Tibial nerve (tissue), 4 donors: ENCODE measurements around the gene SOX5. TPM values are rescaled to one million over a fixed set of nuclear protein-coding genes. Genes with fewer than 3 reads are reported as not detected.

ENCODE experiments used
- DNase-seq, 2 donors: peaks; one replicate each; pipeline ENCODE4 v3.0.0-alpha.2; 2019; ENCODE audit warnings: low spot score in 2 of 2
- H3K27ac ChIP-seq, 4 donors: fragments of 200-600 bp; sonication (generic) in 3 of 4; one replicate each; pipeline ENCODE4 v1.5.1; 2017 to 2019; ENCODE audit warnings: mild to moderate bottlenecking in 1 of 4
- H3K27me3 ChIP-seq, 2 donors: fragments of 200-600 bp; sonication (generic) in 1 of 2; one replicate each; pipeline versions ENCODE4 v1.5.1 to v1.6.0; 2017 to 2019
- H3K36me3 ChIP-seq, 3 donors: fragments of 200-600 bp; sonication (generic); one replicate each; pipeline ENCODE4 v1.5.1; 2018 to 2019
- H3K4me1 ChIP-seq, 4 donors: fragments of 200-600 bp; sonication (generic) in 3 of 4; one replicate each; pipeline ENCODE4 v1.5.1; 2017 to 2019
- H3K4me3 ChIP-seq, 4 donors: fragments of 200-600 bp; sonication (generic) in 3 of 4; one replicate each; pipeline ENCODE4 v1.5.1; 2017 to 2019; ENCODE audit warnings: mild to moderate bottlenecking in 1 of 4, moderate library complexity in 1 of 4
- H3K9me3 ChIP-seq, 4 donors: fragments of 200-600 bp; sonication (generic) in 3 of 4; one replicate each; pipeline ENCODE4 v1.5.1; 2017 to 2019
- CTCF ChIP-seq, 5 experiments: fragments of 200-600 bp in 3 of 5; fragments of 450-650 bp in 2 of 5; sonication (generic) in 3 of 5; IDR thresholded peaks; one replicate each; pipeline ENCODE4 v1.5.1; 2016 to 2019; ENCODE audit warnings: antibody characterized with exemption in 5 of 5, mild to moderate bottlenecking in 3 of 5, moderate library complexity in 2 of 5
- EP300 ChIP-seq, 2 donors: sonication (generic); formaldehyde crosslinking; IDR thresholded peaks; one replicate each; pipeline ENCODE4 v1.6.1; 2017; ENCODE audit warnings: antibody characterized with exemption in 2 of 2, mild to moderate bottlenecking in 1 of 2
- POLR2A ChIP-seq, 2 donors: fragments of 450-650 bp; IDR thresholded peaks; one replicate each; pipeline ENCODE4 v1.6.1; 2017; ENCODE audit warnings: antibody characterized with exemption in 2 of 2, mild to moderate bottlenecking in 2 of 2, moderate library complexity in 2 of 2
- WGBS, 2 donors: methylation state at CpG; one replicate each; pipeline ENCODE4 v1.1.5; 2018; 5-methylcytosine and 5-hydroxymethylcytosine counted together
- total RNA-seq, 4 donors: library from RNA; depleted of rRNA; stranded (reverse); fragments of >200 nt; gene quantifications; one replicate each; pipeline ENCODE4 v1.1.0, GENCODE V29; 2016

The SOX5 gene
- total RNA-seq, 4 donors from 2014 or later = 24.0 to 53.8 (median 38.6) TPM

- Histone ChIP-seq H3K4me1 (peaks cover 0 to 19% (median 0%) of the 10 kb centered on the region in 4 donors), H3K36me3 (no peaks in the 10 kb centered on the region), H3K9me3 (no peaks in the 10 kb centered on the region), H3K27me3 (no peaks in the 10 kb centered on the region), H3K27ac (no peak overlapping the region), H3K4me3 (no peak overlapping the region)
- DNase-seq = no peak
- no peak for TF ChIP-seq POLR2A (IDR thresholded peaks at IDR 0.05)
- TF ChIP-seq CTCF (IDR thresholded peaks at IDR 0.05) = no peak
- TF ChIP-seq EP300 (IDR thresholded peaks at IDR 0.05) = no peak
- WGBS, 2 donors = 95 to 96% methylated on average over 7 of the region's 7 CpGs
Measured at GRCh38 chr12:23674064-23674463, 275.4 kb downstream of the SOX5 start.

GRCh38 chr12:23671881-23672280, 277.6 kb downstream of the SOX5 start:
- no peak overlapping the region for H3K4me3 ChIP-seq
- no peaks in the 10 kb centered on the region for H3K27me3 ChIP-seq
- no peak for TF ChIP-seq POLR2A (IDR thresholded peaks at IDR 0.05)
- no peak for DNase-seq
- no peak overlapping the region for H3K27ac ChIP-seq
- H3K36me3 ChIP-seq = no peaks in the 10 kb centered on the region
- peaks cover 0 to 19% (median 0%) of the 10 kb centered on the region in 4 donors for H3K4me1 ChIP-seq
- WGBS, 2 donors = 59 to 64% methylated on average over 3 of the region's 3 CpGs
- no peaks in the 10 kb centered on the region for H3K9me3 ChIP-seq

GRCh38 chr12:23670684-23671083, 278.8 kb downstream of the SOX5 start:
- WGBS, 2 donors = 78 to 85% methylated on average over 2 of the region's 2 CpGs
- no peak overlapping the region for H3K27ac ChIP-seq
- DNase-seq = no peak
- H3K27me3 ChIP-seq = no peaks in the 10 kb centered on the region
- H3K4me1 ChIP-seq = peaks cover 0 to 19% (median 0%) of the 10 kb centered on the region in 4 donors
- no peaks in the 10 kb centered on the region for H3K9me3 ChIP-seq
- no peak for TF ChIP-seq CTCF (IDR thresholded peaks at IDR 0.05)
- no peak for TF ChIP-seq POLR2A (IDR thresholded peaks at IDR 0.05)
- TF ChIP-seq EP300 (IDR thresholded peaks at IDR 0.05) = no peak
- H3K4me3 ChIP-seq = no peak overlapping the region
- no peaks in the 10 kb centered on the region for H3K36me3 ChIP-seq

GRCh38 chr12:23669691-23670090, 279.8 kb downstream of the SOX5 start:
- H3K9me3 ChIP-seq = no peaks in the 10 kb centered on the region
- H3K36me3 ChIP-seq = no peaks in the 10 kb centered on the region
- no peaks in the 10 kb centered on the region for H3K27me3 ChIP-seq
- peaks cover 0 to 19% (median 0%) of the 10 kb centered on the region in 4 donors for H3K4me1 ChIP-seq
- no peak overlapping the region for H3K4me3 ChIP-seq
- WGBS, 2 donors = 87 to 88% methylated on average over 6 of the region's 6 CpGs
- DNase-seq = no peak
- H3K27ac ChIP-seq = no peak overlapping the region
- TF ChIP-seq CTCF (IDR thresholded peaks at IDR 0.05) (no peak), EP300 (IDR thresholded peaks at IDR 0.05) (no peak), POLR2A (IDR thresholded peaks at IDR 0.05) (no peak)

GRCh38 chr12:23666866-23667265, 282.6 kb downstream of the SOX5 start:
- WGBS, 2 donors = 60 to 65% methylated on average over 5 of the region's 5 CpGs
- Histone ChIP-seq H3K4me3 (no peak overlapping the region), H3K4me1 (peaks cover 0 to 19% (median 0%) of the 10 kb centered on the region in 4 donors), H3K36me3 (no peaks in the 10 kb centered on the region), H3K9me3 (no peaks in the 10 kb centered on the region), H3K27ac (no peak overlapping the region), H3K27me3 (no peaks in the 10 kb centered on the region)
- no peak for TF ChIP-seq EP300 (IDR thresholded peaks at IDR 0.05)
- TF ChIP-seq POLR2A (IDR thresholded peaks at IDR 0.05) = no peak
- no peak for TF ChIP-seq CTCF (IDR thresholded peaks at IDR 0.05)
- DNase-seq = no peak

- no peaks in the 10 kb centered on the region for H3K9me3 ChIP-seq
- no peak overlapping the region for H3K4me3 ChIP-seq
- peak in 1 of 2 donors; percentile 29 for DNase-seq
- H3K27me3 ChIP-seq = no peaks in the 10 kb centered on the region
- no peak overlapping the region for H3K27ac ChIP-seq
- 60 to 69% methylated on average over 3 of the region's 3 CpGs for WGBS, 2 donors
- H3K36me3 ChIP-seq = no peaks in the 10 kb centered on the region
- H3K4me1 ChIP-seq = peaks cover 0 to 7% (median 0%) of the 10 kb centered on the region in 4 donors
- no peak for TF ChIP-seq EP300 (IDR thresholded peaks at IDR 0.05)
- TF ChIP-seq CTCF (IDR thresholded peaks at IDR 0.05) = no peak
- TF ChIP-seq POLR2A (IDR thresholded peaks at IDR 0.05) = no peak
Measured at GRCh38 chr12:23662966-23663365, 286.5 kb downstream of the SOX5 start.
